ENCODE results near the gene PCNX1. TPM values are rescaled to one million over a fixed set of nuclear protein-coding genes. Genes with fewer than 3 reads are reported as not detected.
"Not testable (repeated sequence)": the region's sequence is repeated elsewhere in the genome, so short reads cannot be mapped to it uniquely, and the experiment has no call there.

The PCNX1 gene
- total RNA-seq = 43.3 TPM
- long read RNA-seq, partial matches to known transcripts = 13 of 20 reads
- long read RNA-seq, other reads (novel, unspliced or antisense) = 7 of 20 reads

- intact Hi-C loops (cut with DNase I) = loop anchor here (5.0 to 10.0 kb wide), 3 partner anchors 45 to 83 kb away; no protein-coding TSS in a partner anchor
- ATAC-seq (ENCODE audit: poor library complexity) (peak; percentile 85), DNase-seq (peak; percentile 93)
Observed at GRCh38 chr14:70907176-70907995, at the start of gene PCNX1. TSS of gene PCNX1 (plus strand) at chr14:70907459. CDS start at chr14:70907851, 392 bp downstream.

GRCh38 chr14:70857496-70857890, 49.8 kb upstream of the PCNX1 start:
- intact Hi-C loops (cut with DNase I) = no loop called here
- no peak for ATAC-seq (ENCODE audit: poor library complexity)
- DNase-seq = no peak

GRCh38 chr14:70858641-70859040, 48.6 kb upstream of the PCNX1 start:
- intact Hi-C loops (cut with DNase I) = no loop called here
- ATAC-seq (ENCODE audit: poor library complexity) (no peak), DNase-seq (no peak)

GRCh38 chr14:70866992-70867391, 40.3 kb upstream of the PCNX1 start:
- DNase-seq; ATAC-seq (ENCODE audit: poor library complexity); intact Hi-C loops (cut with DNase I): not testable (repeated sequence)

- no peak for ATAC-seq (ENCODE audit: poor library complexity)
- DNase-seq = no peak
- intact Hi-C loops (cut with DNase I) = no loop called here
Observed at GRCh38 chr14:70871001-70871400, 36.3 kb upstream of the PCNX1 start.

GRCh38 chr14:70871863-70872677, 35.2 kb upstream of the PCNX1 start:
- no peak for DNase-seq
- intact Hi-C loops (cut with DNase I) = no loop called here
- ATAC-seq (ENCODE audit: poor library complexity) = no peak

GRCh38 chr14:70872678-70873020, 34.6 kb upstream of the PCNX1 start:
- ATAC-seq (ENCODE audit: poor library complexity) (no peak), DNase-seq (no peak)
- intact Hi-C loops (cut with DNase I) = no loop called here

GRCh38 chr14:70873627-70874026, 33.6 kb upstream of the PCNX1 start:
- intact Hi-C loops (cut with DNase I) = no loop called here
- ATAC-seq (ENCODE audit: poor library complexity) (no peak), DNase-seq (no peak)

- DNase-seq; intact Hi-C loops (cut with DNase I); ATAC-seq (ENCODE audit: poor library complexity): not testable (repeated sequence)
Observed at GRCh38 chr14:70875811-70876460, 31.3 kb upstream of the PCNX1 start.

- no peak for ATAC-seq (ENCODE audit: poor library complexity)
- no peak for DNase-seq
- intact Hi-C loops (cut with DNase I) = no loop called here
Observed at GRCh38 chr14:70879448-70879847, 27.8 kb upstream of the PCNX1 start.

- ATAC-seq (ENCODE audit: poor library complexity); DNase-seq; intact Hi-C loops (cut with DNase I): not testable (repeated sequence)
Observed at GRCh38 chr14:70880888-70881287, 26.4 kb upstream of the PCNX1 start.

- no peak for ATAC-seq (ENCODE audit: poor library complexity)
- intact Hi-C loops (cut with DNase I) = no loop called here
- no peak for DNase-seq
Observed at GRCh38 chr14:70881549-70882177, 25.6 kb upstream of the PCNX1 start.

- intact Hi-C loops (cut with DNase I) = no loop called here
- ATAC-seq (ENCODE audit: poor library complexity) (peak; percentile 45), DNase-seq (no peak)
Observed at GRCh38 chr14:70882776-70883492, 24.3 kb upstream of the PCNX1 start.

GRCh38 chr14:70884595-70885342, 22.5 kb upstream of the PCNX1 start:
- no peak for DNase-seq
- intact Hi-C loops (cut with DNase I) = no loop called here
- ATAC-seq (ENCODE audit: poor library complexity) = no peak

GRCh38 chr14:70885343-70886022, 21.8 kb upstream of the PCNX1 start:
- DNase-seq (no peak), ATAC-seq (ENCODE audit: poor library complexity) (no peak)
- intact Hi-C loops (cut with DNase I) = no loop called here

GRCh38 chr14:70886421-70887206, 20.6 kb upstream of the PCNX1 start:
- ATAC-seq (ENCODE audit: poor library complexity) = no peak
- intact Hi-C loops (cut with DNase I) = no loop called here

More at GRCh38 chr14:70886421-70887206, 20.6 kb upstream of the PCNX1 start:
- no peak for DNase-seq

Data from Right ventricle myocardium superior (tissue), 1 donor.